ENCODE results near the gene MTG2. TPM values are rescaled to one million over a fixed set of nuclear protein-coding genes. Genes with fewer than 3 reads are reported as not detected.

MTG2 gene
- total and polyA plus RNA-seq, 2 of the 8 experiments (the other 6 are each of a cell fraction or from before 2014, with no cell fraction given), result 14.4 to 22.8 TPM

DNA sequence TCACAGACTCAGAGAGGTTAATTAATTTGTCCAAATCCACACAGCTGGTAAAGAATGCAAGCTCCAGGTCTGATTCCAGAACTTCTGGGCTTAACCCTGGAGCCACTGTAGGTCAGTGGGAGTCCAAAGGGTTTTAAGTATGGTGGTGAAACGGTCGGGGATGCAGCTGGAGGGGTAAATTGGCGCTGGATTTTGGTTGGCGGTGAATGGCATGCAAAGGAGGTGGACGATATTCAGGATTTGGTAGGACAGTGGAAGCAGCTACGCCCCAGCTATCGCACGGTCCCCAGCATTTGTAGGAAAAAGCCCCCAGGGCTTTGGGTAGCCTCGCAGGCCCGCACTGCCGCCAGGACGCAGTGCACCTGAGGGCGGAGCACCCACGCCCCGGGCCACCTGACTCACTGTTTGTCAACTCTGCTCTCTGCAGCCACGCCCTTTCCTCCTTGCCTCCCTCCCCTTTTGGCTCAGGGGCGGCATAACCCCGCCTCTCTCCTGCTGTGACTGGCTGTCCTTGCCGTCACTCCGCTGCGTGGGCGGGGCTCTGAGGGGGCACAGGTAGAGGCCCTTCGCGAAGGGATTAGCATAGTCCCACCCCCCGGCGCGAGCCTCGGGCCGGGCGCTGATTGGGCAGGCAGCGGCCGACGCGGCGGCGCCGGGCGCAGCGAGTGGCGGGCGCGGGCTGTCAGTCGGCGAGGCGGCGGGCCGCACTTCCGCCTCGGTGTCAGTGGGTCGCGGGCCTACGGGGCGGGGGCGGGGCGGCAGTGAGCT lies 55.2 kb downstream of the MTG2 start, which contains the start of gene OSBPL2 (continued):
- TF ChIP-seq RAD21 (IDR thresholded peaks at IDR 0.05 in 1 of 2, conservative IDR thresholded peaks at IDR 0.05 in 1 of 2; ENCODE audit: low read depth in 2 of 2, low read length in 2 of 2), result no peak
- TF ChIP-seq EGR1 (IDR thresholded peaks at IDR 0.05; ENCODE audit: borderline replicate concordance, low read depth, low read length), result peak; percentile 79; the same call in 1 of the 2 replicates
- TF ChIP-seq NRF1 (IDR thresholded peaks at IDR 0.05; ENCODE audit: low read depth, low read length), result no peak
- TF ChIP-seq SIX5 (IDR thresholded peaks at IDR 0.05; ENCODE audit: low read depth, low read length), result no peak
- TF ChIP-seq JUN (IDR thresholded peaks at IDR 0.05; ENCODE audit: low read depth, low read length), result no peak
- TF ChIP-seq, protein P1, sequence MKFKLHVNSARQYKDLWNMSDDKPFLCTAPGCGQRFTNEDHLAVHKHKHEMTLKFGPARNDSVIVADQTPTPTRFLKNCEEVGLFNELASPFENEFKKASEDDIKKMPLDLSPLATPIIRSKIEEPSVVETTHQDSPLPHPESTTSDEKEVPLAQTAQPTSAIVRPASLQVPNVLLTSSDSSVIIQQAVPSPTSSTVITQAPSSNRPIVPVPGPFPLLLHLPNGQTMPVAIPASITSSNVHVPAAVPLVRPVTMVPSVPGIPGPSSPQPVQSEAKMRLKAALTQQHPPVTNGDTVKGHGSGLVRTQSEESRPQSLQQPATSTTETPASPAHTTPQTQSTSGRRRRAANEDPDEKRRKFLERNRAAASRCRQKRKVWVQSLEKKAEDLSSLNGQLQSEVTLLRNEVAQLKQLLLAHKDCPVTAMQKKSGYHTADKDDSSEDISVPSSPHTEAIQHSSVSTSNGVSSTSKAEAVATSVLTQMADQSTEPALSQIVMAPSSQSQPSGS (IDR thresholded peaks at IDR 0.05; ENCODE audit: low read length), result no peak
- peak; percentile 32; the same call in 1 of the 2 replicates for TF ChIP-seq TBP (IDR thresholded peaks at IDR 0.05; ENCODE audit: low read depth, low read length)
- no peak for TF ChIP-seq PHF8 (conservative IDR thresholded peaks at IDR 0.05; ENCODE audit: low read depth, low read length)
- TF ChIP-seq TCF12 (IDR thresholded peaks at IDR 0.05; ENCODE audit: low read depth, low read length), result no peak
- no peak for TF ChIP-seq TAF7 (optimal IDR thresholded peaks at IDR 0.05; ENCODE audit: borderline replicate concordance, low read depth, low read length)
- TF ChIP-seq KDM5A (IDR thresholded peaks at IDR 0.05; ENCODE audit: low read length), result no peak
- no peak for TF ChIP-seq RFX5 (IDR thresholded peaks at IDR 0.05; ENCODE audit: borderline replicate concordance, low read depth, low read length)
- no peak for TF ChIP-seq SUZ12 (IDR thresholded peaks at IDR 0.05; ENCODE audit: low read length)
- peak; percentile 87 for TF ChIP-seq CHD2 (IDR thresholded peaks at IDR 0.05; ENCODE audit: low read length)
- TF ChIP-seq FOSL1 (IDR thresholded peaks at IDR 0.05; ENCODE audit: insufficient read depth, low read depth, low read length), result peak; percentile 82; the same call in 1 of the 2 replicates
- TF ChIP-seq EZH2 (IDR thresholded peaks at IDR 0.05; ENCODE audit: low read depth, low read length, severe bottlenecking), result no peak
- 0 out of 4 replicates have a peak, but pooled peaks of 1 of the 2 experiments have one; percentile 26 for TF ChIP-seq SIN3A (conservative IDR thresholded peaks at IDR 0.05 in 1 of 2, IDR thresholded peaks at IDR 0.05 in 1 of 2; ENCODE audit: low read depth in 1 of 2, low read length in 2 of 2)
- TF ChIP-seq, protein P2, sequence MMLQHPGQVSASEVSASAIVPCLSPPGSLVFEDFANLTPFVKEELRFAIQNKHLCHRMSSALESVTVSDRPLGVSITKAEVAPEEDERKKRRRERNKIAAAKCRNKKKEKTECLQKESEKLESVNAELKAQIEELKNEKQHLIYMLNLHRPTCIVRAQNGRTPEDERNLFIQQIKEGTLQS (IDR thresholded peaks at IDR 0.05; ENCODE audit: insufficient read depth, low read depth, low read length), result no peak
- TF ChIP-seq BRCA1 (IDR thresholded peaks at IDR 0.05; ENCODE audit: low read depth, low read length), result no peak
- TF ChIP-seq RBBP5 (IDR thresholded peaks at IDR 0.05; ENCODE audit: borderline replicate concordance, low read depth, low read length), result no peak
- TF ChIP-seq SRF (IDR thresholded peaks at IDR 0.05; ENCODE audit: low read depth, low read length), result no peak
- TF ChIP-seq SIRT6 (IDR thresholded peaks at IDR 0.05; ENCODE audit: low read length), result no peak
